Vagina (tissue), 2 donors: ENCODE measurements around the gene FXR2. TPM values are rescaled to one million over a fixed set of nuclear protein-coding genes. Genes with fewer than 3 reads are reported as not detected.

Source experiments
- DNase-seq, 2 donors: peaks; one replicate each; pipeline ENCODE4 v3.0.0-alpha.2; 2017; ENCODE audit errors: extremely low spot score in 2 of 2
- H3K27ac ChIP-seq: fragments of 200-600 bp; sonication (generic); one replicate; pipeline ENCODE4 v1.5.1; 2019
- H3K27me3 ChIP-seq: fragments of 200-600 bp; sonication (generic); one replicate; pipeline ENCODE4 v1.5.1; 2019
- H3K36me3 ChIP-seq, 2 donors: fragments of 200-600 bp; sonication (generic); one replicate each; pipeline ENCODE4 v1.5.1; 2017 to 2019
- H3K4me1 ChIP-seq: fragments of 200-600 bp; sonication (generic); one replicate; pipeline ENCODE4 v1.5.1; 2019
- H3K4me3 ChIP-seq, 2 donors: fragments of 200-600 bp; sonication (generic); 1 replicate in 1 of 2; 2 replicates in 1 of 2; pipeline ENCODE4 v1.5.1; 2016 to 2019
- H3K9me3 ChIP-seq: fragments of 200-600 bp; sonication (generic); one replicate; pipeline ENCODE4 v1.5.1; 2019
- POLR2A ChIP-seq, 2 donors: fragments of 450-650 bp; IDR thresholded peaks; one replicate each; pipeline ENCODE4 v1.6.1; 2017; ENCODE audit warnings: antibody characterized with exemption in 2 of 2, mild to moderate bottlenecking in 2 of 2, moderate library complexity in 2 of 2
- POLR2AphosphoS5 ChIP-seq, 2 donors: sonication (generic); formaldehyde crosslinking; IDR thresholded peaks; one replicate each; pipeline ENCODE4 v1.9.0; 2017; ENCODE audit warnings: antibody characterized with exemption in 2 of 2, mild to moderate bottlenecking in 2 of 2, low read depth in 1 of 2; ENCODE audit not compliant: insufficient read depth in 1 of 2
- intact Hi-C: fragments of 100-400 bp; cut with DNase I; formaldehyde crosslinking; loops from one replicate; pipeline ENCODE4 v1.15.1; 2023
- total RNA-seq: library from RNA; depleted of rRNA; stranded (reverse); fragments of >200 nt; gene quantifications from one replicate; pipeline ENCODE4 v1.2.3, GENCODE V29; 2016
- TF ChIP-seq, protein P1 (sequence below), 3 experiments: fragments of 450-650 bp in 2 of 3; fragments of 200-600 bp in 1 of 3; sonication (generic) in 1 of 3; IDR thresholded peaks; one replicate each; pipeline ENCODE4 v1.5.1; 2017 to 2019; ENCODE audit warnings: antibody characterized with exemption in 3 of 3, mild to moderate bottlenecking in 2 of 3, moderate library complexity in 2 of 3

The FXR2 gene
- 36.1 TPM for total RNA-seq

DNA sequence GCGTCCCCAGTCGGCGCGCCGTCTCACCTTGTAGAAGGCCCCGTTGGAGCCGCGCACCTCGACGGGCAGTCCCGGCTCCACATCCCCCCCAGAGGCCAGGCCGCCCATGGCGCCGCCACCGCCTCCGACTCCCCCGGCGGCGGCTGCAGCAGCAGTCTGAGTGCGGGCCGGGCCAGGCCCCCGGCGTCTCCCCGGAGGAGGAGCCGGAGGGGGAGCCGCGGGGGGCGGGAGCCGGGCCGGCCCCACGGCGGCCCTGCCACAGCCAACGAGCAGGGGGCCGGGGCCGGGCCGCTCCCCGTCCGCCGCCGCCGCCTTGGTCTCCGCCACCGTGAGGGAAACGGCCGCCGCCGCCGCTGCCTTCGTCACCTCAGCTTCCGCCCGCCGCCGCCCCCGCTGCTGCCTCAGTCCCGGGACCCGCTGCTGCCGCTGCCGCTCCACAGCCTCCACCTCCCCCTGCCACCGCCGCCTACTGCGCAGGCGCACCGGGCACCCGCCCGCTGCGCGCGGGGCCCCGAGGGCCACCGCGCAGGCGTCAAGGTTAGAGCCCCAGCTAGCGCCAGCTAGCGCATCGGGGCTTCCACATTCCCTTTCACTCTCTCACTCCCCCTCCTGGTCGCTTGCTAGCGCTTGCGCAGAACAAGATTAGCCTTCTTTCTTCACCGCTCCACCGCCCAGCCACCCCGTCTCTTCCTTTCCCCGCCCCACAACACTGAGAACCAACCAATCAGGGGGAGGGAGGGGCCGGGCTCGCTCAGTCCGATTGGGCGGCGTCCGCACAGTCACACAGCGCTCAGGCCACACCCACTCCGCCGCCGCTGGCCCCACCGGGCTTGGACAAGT is at the start of gene FXR2:
FXR2 (minus strand) TSS at position 473 of the 840 bp plus-strand sequence; CDS start at position 108, 365 bp downstream.
- Histone ChIP-seq H3K4me1 (peaks cover 50% of the 10 kb centered on the region), H3K4me3 (peak within 1 kb of the TSS; percentile 83 to 98), H3K9me3 (no peaks in the 10 kb centered on the region), H3K27me3 (no peaks in the 10 kb centered on the region), H3K36me3 (no peaks in the 10 kb centered on the region), H3K27ac (peak within 1 kb of the TSS; percentile 86)
- TF ChIP-seq POLR2A (IDR thresholded peaks at IDR 0.05) (peak in 1 of 2 donors; percentile 90), POLR2AphosphoS5 (IDR thresholded peaks at IDR 0.05; ENCODE audit: insufficient read depth in 1 of 2, low read depth in 1 of 2) (peak in 1 of 2 donors; percentile 79)
- TF ChIP-seq, protein P1, sequence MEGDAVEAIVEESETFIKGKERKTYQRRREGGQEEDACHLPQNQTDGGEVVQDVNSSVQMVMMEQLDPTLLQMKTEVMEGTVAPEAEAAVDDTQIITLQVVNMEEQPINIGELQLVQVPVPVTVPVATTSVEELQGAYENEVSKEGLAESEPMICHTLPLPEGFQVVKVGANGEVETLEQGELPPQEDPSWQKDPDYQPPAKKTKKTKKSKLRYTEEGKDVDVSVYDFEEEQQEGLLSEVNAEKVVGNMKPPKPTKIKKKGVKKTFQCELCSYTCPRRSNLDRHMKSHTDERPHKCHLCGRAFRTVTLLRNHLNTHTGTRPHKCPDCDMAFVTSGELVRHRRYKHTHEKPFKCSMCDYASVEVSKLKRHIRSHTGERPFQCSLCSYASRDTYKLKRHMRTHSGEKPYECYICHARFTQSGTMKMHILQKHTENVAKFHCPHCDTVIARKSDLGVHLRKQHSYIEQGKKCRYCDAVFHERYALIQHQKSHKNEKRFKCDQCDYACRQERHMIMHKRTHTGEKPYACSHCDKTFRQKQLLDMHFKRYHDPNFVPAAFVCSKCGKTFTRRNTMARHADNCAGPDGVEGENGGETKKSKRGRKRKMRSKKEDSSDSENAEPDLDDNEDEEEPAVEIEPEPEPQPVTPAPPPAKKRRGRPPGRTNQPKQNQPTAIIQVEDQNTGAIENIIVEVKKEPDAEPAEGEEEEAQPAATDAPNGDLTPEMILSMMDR (IDR thresholded peaks at IDR 0.05), result peak; percentile 24 to 63 (median 31)
- intact Hi-C loops, result loop anchor here (2.0 kb wide), 1 partner anchor 72 kb away; the partner anchor contains the start of gene TP53
- peak; percentile 100 for DNase-seq

DNA sequence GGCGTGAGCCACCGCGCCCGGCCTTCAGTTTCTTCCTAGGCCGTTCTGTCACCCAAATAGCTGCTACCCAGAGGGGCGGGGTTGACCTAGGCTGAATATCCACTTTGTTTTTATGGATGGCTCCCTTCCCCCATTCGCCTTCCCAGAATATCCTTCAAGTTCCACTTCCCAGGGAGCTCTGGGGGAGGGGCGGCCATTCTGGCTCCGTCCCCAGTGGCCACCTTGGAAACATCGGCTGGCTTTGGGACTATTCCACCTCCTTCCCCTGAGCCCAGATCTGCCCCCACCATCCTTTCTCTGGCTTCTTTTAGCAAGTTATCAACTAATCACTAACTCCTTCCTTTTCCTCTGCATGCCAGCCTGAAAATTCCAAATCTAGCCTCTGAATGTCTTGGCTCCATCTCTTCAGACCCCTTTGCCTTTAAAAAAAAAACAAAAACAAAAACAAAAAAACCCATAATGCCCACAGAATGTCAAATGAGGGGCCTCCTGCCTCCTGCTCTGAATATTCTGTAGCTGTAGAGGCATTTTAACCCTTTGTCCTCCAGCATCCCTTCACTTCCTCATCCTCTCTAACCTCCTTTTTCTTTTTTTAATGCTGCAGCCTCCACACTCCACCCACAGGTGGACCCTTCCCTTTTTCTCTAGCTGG is 42.4 kb upstream of the FXR2 start:
- intact Hi-C loops, result no loop called here
- no peak for DNase-seq

DNA sequence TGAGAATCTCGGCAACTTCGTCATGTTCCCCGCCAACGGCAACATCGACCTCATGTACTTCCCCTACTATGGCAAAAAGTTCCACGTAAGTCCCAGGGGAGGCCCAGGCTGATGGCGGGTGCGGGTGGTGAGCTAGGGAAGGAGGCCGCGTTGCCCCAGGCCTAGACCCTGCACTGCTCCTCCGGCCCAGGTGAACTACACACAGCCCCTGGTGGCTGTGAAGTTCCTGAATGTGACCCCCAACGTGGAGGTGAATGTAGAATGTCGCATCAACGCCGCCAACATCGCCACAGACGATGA is 40.8 kb upstream of the FXR2 start:
- TF ChIP-seq POLR2A (IDR thresholded peaks at IDR 0.05) (no peak), POLR2AphosphoS5 (IDR thresholded peaks at IDR 0.05; ENCODE audit: insufficient read depth in 1 of 2, low read depth in 1 of 2) (no peak)
- TF ChIP-seq, protein P1 (IDR thresholded peaks at IDR 0.05), result no peak
- Histone ChIP-seq H3K36me3 (no peaks in the 10 kb centered on the region), H3K27me3 (peaks cover 14% of the 10 kb centered on the region), H3K9me3 (no peaks in the 10 kb centered on the region), H3K4me1 (peaks cover 17% of the 10 kb centered on the region), H3K4me3 (no peak overlapping the region), H3K27ac (no peak overlapping the region)
- intact Hi-C loops, result no loop called here
- no peak for DNase-seq

More for the DNA sequence above, 42.4 kb upstream of the FXR2 start:
- Histone ChIP-seq H3K9me3 (no peaks in the 10 kb centered on the region), H3K4me3 (no peak overlapping the region), H3K4me1 (peaks cover 1% of the 10 kb centered on the region), H3K27ac (no peak overlapping the region), H3K36me3 (no peaks in the 10 kb centered on the region), H3K27me3 (peaks cover 2% of the 10 kb centered on the region)
- no peak for TF ChIP-seq POLR2AphosphoS5 (IDR thresholded peaks at IDR 0.05; ENCODE audit: insufficient read depth in 1 of 2, low read depth in 1 of 2)
- no peak for TF ChIP-seq POLR2A (IDR thresholded peaks at IDR 0.05)
- TF ChIP-seq, protein P1 (IDR thresholded peaks at IDR 0.05), result no peak

DNA sequence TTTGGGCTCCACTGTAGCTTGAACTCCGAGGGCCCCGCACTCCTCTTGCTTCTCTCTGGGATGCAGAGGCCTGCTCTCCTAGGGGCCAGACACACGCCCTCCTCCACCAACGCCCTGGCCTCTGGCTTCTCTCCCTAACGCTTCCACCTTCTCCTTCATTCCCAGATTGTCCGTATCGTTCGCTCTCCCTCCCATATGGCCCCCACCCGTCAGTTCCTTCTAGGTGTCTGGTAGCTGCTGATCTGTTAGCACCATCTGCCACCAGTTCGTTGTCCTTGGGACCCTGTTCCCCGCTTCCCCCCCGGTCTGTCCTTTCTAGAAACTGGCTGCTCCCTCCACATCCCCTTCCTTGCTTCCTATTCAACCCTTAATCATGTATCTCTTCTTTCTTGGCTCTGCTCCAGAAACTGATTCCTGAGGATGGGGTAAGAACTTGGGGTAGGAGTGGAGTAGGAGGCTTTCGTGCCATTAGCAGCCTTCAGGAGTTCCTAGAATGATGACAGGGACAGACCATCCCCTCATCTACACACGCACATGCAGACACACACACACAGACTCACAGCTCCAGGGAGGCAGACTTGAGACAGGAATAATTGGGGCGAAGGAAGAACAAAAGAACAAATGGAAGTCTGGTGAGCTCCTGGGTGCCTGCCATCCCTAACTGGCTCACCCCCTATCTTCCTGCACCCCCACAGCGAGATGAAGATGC is 40.3 kb upstream of the FXR2 start:
- Histone ChIP-seq H3K9me3 (no peaks in the 10 kb centered on the region), H3K4me3 (no peak overlapping the region), H3K27ac (no peak overlapping the region), H3K27me3 (peaks cover 14% of the 10 kb centered on the region), H3K4me1 (peaks cover 22% of the 10 kb centered on the region), H3K36me3 (no peaks in the 10 kb centered on the region)
- no peak for DNase-seq
- intact Hi-C loops, result no loop called here
- TF ChIP-seq POLR2AphosphoS5 (IDR thresholded peaks at IDR 0.05; ENCODE audit: insufficient read depth in 1 of 2, low read depth in 1 of 2) (no peak), POLR2A (IDR thresholded peaks at IDR 0.05) (no peak)
- TF ChIP-seq, protein P1 (IDR thresholded peaks at IDR 0.05), result no peak
